Thyroid gland (tissue), 4 donors: Measurements from ENCODE around the gene KCTD18.

Experiments
- CTCF ChIP-seq, 6 experiments: fragments of 200-600 bp in 3 of 6; fragments of 450-650 bp in 3 of 6; sonication (generic) in 3 of 6; IDR thresholded peaks; one replicate each; pipeline ENCODE4 v1.5.1; 2016 to 2019; ENCODE audit warnings: antibody characterized with exemption in 6 of 6, mild to moderate bottlenecking in 2 of 6, inconsistent platforms in 1 of 6, moderate library complexity in 1 of 6
- POLR2A ChIP-seq, 2 donors: fragments of 450-650 bp; IDR thresholded peaks; one replicate each; pipeline ENCODE4 v1.6.1; 2017; ENCODE audit warnings: antibody characterized with exemption in 2 of 2, mild to moderate bottlenecking in 2 of 2, moderate library complexity in 1 of 2

GRCh38 chr2:200459101-200459500, 50.8 kb downstream of the KCTD18 start:
- TF ChIP-seq POLR2A (IDR thresholded peaks at IDR 0.05) (no peak), CTCF (IDR thresholded peaks at IDR 0.05) (no peak)
